Measurements from ENCODE around the gene TK2. TPM values are rescaled to one million over a fixed set of nuclear protein-coding genes. Genes with fewer than 3 reads are reported as not detected.
"Not testable (repeated sequence)": the region's sequence is repeated elsewhere in the genome, so short reads cannot be mapped to it uniquely, and the experiment has no call there.

Gene TK2
- polyA plus RNA-seq, 3 donors from 2014 or later = 8.2 to 19.9 (median 9.8) TPM

DNA sequence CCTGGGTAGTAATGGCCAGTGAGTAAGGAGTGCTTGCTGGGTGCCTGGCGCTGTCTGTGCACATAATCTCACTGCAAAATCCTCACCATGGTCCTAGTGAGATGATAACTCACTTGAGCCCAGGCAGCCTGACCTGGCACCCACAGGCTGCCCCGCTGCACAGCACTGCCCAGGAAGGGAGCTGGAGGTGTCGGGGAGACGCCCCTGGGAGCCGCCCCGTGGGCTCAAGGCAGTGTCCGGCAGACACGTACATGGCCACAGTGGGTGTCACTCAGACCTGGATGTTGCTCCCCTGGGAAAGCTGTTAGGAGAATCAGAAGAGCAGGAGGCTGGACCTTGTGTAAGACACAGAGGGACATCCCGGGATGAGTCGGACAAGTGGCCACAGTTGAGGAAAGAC, 78.7 kb downstream of the TK2 start:
- no peak overlapping the region for H3K4me3 Mint-ChIP-seq
- H3K9me3 Mint-ChIP-seq = peaks cover 0 to 3% (median 0%) of the 10 kb centered on the region in 6 donors
- H3K27ac Mint-ChIP-seq = no peak overlapping the region
- peaks cover 0 to 6% (median 3%) of the 10 kb centered on the region in 3 donors for H3K27me3 Mint-ChIP-seq (ENCODE audit: low read depth in 3 of 3)
- DNase-seq = no peak
- H3K4me1 Mint-ChIP-seq = peaks cover 13 to 21% of the 10 kb centered on the region in 2 donors
- H3K36me3 Mint-ChIP-seq = peaks cover 0 to 6% (median 2%) of the 10 kb centered on the region in 3 donors

DNA sequence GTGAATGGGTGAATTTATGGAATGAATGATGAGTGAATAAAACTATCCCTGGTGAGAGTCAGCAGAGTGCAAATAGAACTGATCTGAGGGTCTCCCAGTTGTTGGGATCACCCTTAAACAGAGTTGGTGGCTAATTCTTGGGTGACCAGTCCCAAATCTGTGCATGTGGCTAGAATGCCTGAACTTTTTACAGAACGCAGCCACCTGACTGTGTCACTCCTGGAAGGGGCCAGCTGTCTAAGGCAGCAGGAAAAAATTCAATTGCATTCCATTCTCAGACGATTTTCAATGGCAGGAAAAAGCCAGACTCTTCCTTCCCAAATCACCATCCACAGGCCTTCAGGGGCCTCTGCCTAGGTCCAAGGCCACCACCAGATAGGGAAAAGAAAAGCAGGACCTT, 79.4 kb downstream of the TK2 start:
- peaks cover 13 to 19% of the 10 kb centered on the region in 2 donors for H3K4me1 Mint-ChIP-seq
- H3K36me3 Mint-ChIP-seq = peaks cover 0 to 8% (median 4%) of the 10 kb centered on the region in 3 donors
- no peak for DNase-seq
- H3K27ac Mint-ChIP-seq = no peak overlapping the region
- peaks cover 0 to 3% (median 0%) of the 10 kb centered on the region in 6 donors for H3K9me3 Mint-ChIP-seq
- peaks cover 0 to 7% (median 3%) of the 10 kb centered on the region in 3 donors for H3K27me3 Mint-ChIP-seq (ENCODE audit: low read depth in 3 of 3)
- no peak overlapping the region for H3K4me3 Mint-ChIP-seq

DNA sequence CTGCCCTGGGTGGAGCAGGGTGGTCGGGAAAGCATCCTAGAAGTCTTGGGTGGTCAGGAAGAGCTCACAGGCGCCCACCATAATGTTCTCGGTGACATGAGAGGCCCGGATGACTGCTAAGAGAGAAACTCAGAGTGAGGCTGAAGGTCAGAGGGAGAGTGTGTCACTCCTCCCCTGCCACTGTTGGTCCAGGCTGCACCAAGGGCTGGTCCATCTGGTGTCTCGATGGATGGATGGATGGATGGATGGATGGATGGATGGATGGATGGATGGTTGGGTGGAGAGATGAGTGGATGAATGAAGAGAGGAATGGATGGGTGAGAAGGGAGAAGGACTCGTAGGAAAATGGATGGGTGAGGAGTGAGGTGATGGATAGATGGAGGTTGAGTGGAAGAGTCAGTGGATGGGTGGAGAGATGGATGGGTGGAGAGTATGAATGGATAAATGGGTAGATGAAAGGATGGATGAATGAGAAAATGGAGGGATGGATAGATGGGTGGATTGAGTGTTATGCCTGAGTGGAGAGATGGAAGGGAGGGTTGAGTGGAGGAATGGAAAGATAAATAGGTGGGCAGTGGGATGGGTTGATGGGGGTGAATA, 79.9 kb downstream of the TK2 start:
- Mint-ChIP-seq H3K36me3 (peaks cover 0 to 8% (median 4%) of the 10 kb centered on the region in 3 donors), H3K9me3 (peaks cover 0 to 3% (median 0%) of the 10 kb centered on the region in 6 donors), H3K4me3 (no peak overlapping the region), H3K27me3 (ENCODE audit: low read depth in 3 of 3) (peaks cover 0 to 8% (median 1%) of the 10 kb centered on the region in 3 donors), H3K27ac (no peak overlapping the region), H3K4me1 (peaks cover 11 to 14% of the 10 kb centered on the region in 2 donors)
- no peak for DNase-seq

DNA sequence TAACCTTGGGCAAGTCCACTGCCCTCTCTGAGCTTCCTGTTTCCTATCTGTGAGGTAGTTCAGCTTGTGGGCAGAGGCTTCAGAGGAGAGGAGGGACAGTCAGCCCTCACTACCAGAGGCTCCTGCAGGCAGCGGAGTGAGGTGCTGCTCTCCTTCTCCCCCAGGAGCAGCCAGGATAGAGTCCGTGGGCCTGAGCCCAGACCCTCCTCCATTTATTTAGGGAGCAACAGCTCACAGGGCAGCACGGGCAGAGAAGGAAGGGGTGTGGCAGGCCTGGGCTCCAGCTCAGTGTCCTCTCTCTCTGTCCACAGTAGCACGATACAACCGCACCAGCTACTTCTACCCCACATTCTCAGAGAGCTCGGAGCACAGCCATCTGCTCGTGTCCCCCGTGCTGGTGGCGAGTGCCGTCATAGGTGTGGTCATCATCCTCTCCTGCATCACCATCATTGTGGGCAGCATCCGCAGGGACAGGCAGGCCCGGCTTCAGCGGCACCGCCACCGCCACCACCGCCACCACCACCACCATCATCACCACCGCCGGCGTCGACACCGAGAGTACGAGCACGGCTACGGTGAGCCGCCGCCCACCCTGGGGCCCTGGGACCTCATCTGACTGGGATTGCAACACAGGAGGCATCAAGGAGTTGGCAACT, 80.5 kb downstream of the TK2 start:
- H3K9me3 Mint-ChIP-seq = peaks cover 0 to 5% (median 0%) of the 10 kb centered on the region in 6 donors
- H3K27ac Mint-ChIP-seq = no peak overlapping the region
- H3K36me3 Mint-ChIP-seq = peaks cover 0 to 8% (median 4%) of the 10 kb centered on the region in 3 donors
- peaks cover 5 to 8% of the 10 kb centered on the region in 2 donors for H3K4me1 Mint-ChIP-seq
- no peak for DNase-seq
- H3K4me3 Mint-ChIP-seq = no peak overlapping the region
- H3K27me3 Mint-ChIP-seq (ENCODE audit: low read depth in 3 of 3) = peaks cover 0 to 11% (median 1%) of the 10 kb centered on the region in 3 donors

DNA sequence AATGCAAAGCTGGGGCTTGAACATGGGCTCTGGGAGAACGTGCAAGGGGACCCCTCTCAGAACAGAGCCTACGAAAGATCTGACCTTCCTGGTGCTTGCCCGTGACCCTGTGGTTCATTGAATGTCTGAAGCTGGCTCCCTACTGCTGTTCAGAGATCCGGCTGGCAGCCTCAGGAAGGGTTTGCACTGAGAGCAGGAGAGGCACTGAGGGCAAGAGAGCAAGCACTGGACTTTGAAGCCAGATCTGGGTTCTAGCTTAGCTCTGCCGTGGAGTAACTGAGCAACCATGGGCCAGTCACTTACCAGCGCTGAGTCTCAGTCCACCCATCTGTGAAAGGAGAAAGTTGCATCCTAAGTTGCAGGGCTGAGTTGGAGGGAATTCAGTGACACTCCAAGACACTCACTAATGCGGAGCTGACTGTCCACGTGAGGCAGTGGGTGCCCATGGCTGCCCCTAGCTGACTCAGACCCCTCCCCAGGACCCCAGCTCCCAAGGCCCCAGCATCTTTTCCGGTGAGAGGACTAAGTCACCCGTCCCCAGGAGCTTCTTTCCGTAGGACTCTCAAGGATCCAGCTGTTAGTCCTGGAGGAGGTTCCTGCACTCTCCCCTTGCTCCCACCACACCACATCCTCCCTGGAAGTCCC, 81.5 kb downstream of the TK2 start:
- peaks cover 0 to 2% (median 0%) of the 10 kb centered on the region in 6 donors for H3K9me3 Mint-ChIP-seq
- DNase-seq = no peak
- H3K27ac Mint-ChIP-seq = peak overlapping the region in 1 of 6 donors; percentile 31
- no peak overlapping the region for H3K4me3 Mint-ChIP-seq
- peaks cover 0 to 14% (median 1%) of the 10 kb centered on the region in 3 donors for H3K27me3 Mint-ChIP-seq (ENCODE audit: low read depth in 3 of 3)
- H3K4me1 Mint-ChIP-seq = no peaks in the 10 kb centered on the region
- H3K36me3 Mint-ChIP-seq = peaks cover 0 to 8% (median 4%) of the 10 kb centered on the region in 3 donors

DNA sequence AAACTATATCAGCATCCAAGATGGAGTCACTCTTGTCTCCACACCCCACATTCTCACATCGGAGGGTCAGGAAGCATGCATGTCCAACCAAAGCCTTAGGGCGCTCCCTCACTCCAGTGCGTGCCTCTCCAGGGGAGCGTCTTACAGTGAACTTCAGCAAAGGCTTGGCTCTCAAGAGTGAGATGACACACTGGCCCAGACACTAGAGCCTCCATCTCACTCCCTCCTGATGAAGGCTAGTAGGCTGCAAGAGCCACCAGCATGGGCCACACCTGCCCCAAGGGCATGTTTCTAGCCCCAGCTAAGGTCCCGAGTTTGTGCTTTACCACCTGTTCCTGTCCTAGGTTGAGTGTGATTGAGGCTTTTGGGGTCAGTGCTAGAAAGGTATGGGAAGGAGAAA, 82.3 kb downstream of the TK2 start:
- Mint-ChIP-seq H3K9me3 (peaks cover 0 to 2% (median 0%) of the 10 kb centered on the region in 6 donors), H3K4me3 (no peak overlapping the region), H3K36me3 (peaks cover 0 to 8% (median 4%) of the 10 kb centered on the region in 3 donors), H3K27ac (no peak overlapping the region), H3K27me3 (ENCODE audit: low read depth in 3 of 3) (peaks cover 1 to 14% (median 1%) of the 10 kb centered on the region in 3 donors), H3K4me1 (no peaks in the 10 kb centered on the region)
- DNase-seq = no peak

DNA sequence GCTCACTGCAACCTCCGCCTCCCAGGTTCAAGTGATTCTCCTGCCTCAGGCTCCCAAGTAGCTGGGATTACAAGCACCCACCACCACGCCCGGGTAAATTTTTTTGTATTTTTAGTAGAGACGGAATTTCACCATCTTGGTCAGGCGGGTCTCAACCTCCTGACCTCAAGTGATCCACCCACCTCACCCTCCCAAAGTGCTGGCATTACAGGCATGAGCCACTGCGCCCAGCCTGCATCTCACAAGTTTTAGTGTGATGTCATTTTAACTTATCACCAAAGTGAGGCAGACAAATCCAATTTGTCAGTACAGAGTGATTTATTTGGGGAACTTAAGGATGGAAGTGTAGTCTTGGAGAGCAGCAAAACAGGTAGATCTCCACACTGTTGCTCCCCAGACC, 83.3 kb downstream of the TK2 start:
- H3K4me3 Mint-ChIP-seq, H3K9me3 Mint-ChIP-seq, H3K4me1 Mint-ChIP-seq, DNase-seq, H3K36me3 Mint-ChIP-seq, H3K27ac Mint-ChIP-seq: not testable (repeated sequence)
- H3K27me3 Mint-ChIP-seq (ENCODE audit: low read depth in 3 of 3) = peaks cover 1 to 16% (median 2%) of the 10 kb centered on the region in 3 donors

DNA sequence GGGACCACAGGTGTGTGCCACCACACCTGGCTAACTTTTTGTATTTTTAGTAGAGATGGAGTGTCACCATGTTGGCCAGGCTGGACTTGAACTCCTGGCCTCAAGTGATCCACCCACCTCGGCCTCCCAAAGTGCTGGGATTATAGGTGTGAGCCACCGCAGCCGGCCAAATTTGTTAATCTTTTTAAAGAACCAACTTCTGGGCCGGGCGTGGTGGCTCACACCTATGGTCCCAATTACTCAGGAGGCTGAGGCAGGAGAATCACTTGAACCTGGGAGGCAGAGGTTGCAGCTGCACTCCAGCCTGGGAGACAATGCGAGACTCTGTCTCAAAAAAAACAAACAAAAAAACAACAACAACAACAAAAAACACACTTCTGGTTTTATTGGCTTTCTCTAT, 84.0 kb downstream of the TK2 start:
- H3K36me3 Mint-ChIP-seq, DNase-seq, H3K4me1 Mint-ChIP-seq, H3K27ac Mint-ChIP-seq, H3K9me3 Mint-ChIP-seq, H3K4me3 Mint-ChIP-seq: not testable (repeated sequence)
- peaks cover 1 to 22% (median 4%) of the 10 kb centered on the region in 3 donors for H3K27me3 Mint-ChIP-seq (ENCODE audit: low read depth in 3 of 3)

DNA sequence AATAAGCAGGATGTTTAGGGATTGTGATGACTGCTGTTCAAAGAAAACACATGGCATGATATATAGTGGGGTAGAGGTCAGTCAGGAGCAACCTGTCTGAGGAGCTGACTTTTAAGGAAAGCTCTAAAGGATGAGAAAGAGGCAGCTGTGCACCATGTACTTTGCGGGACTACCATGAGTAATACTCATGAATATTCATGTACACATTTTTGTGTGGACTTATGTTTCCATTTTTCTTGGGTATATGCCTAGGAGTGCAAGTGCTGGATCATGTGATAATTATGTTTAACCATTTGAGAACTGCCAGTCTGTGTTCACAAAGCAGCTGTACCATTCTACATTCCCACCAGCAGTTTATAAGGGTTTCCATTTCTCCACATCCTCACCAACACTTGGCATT, 87.0 kb downstream of the TK2 start:
- Mint-ChIP-seq H3K36me3 (peaks cover 0 to 4% (median 3%) of the 10 kb centered on the region in 3 donors), H3K27me3 (ENCODE audit: low read depth in 3 of 3) (peaks cover 4 to 36% (median 5%) of the 10 kb centered on the region in 3 donors), H3K9me3 (peaks cover 0 to 2% (median 0%) of the 10 kb centered on the region in 6 donors), H3K4me1 (no peaks in the 10 kb centered on the region), H3K27ac (peak overlapping the region in 1 of 6 donors; percentile 4), H3K4me3 (no peak overlapping the region)
- DNase-seq = no peak

DNA sequence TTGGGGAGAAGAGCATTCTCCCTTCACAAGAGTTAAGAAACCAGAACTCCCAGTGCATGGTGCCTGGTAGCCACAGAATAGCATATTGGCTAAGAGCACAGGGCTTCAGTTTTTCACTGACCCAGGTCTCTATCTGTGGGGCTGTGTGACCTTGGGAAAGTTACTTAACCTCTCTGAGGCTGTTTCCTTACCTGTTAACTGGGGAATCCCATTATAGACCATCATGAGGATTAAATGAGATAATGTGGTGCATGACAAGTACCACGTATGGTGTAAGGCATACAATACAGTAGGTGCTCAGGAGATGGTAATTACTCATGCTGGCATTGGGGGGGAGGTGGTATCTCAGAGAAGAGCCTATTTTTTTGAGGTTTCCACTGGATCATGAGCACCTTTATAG, 89.2 kb downstream of the TK2 start:
- H3K9me3 Mint-ChIP-seq = peaks cover 0 to 2% (median 0%) of the 10 kb centered on the region in 6 donors

DNA sequence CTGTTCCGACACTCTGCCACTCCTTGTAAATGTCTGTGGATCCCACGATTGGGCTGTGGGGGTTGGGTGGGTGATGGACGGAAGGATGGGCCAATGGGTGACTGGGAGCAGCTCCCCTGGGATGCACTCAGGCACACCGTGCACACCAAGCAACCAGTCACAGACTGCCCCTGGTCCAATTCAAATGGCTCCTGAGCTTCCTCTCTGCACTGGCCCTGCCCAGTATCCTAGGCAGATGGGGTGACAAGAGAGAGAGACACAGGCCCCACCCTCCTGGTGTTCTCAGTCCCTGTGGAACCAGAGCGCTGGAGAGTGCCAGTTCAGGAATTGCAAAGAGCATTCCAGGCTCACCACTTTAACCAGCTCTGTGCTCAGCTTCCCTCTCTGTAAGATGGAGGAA, 90.0 kb downstream of the TK2 start:
- H3K4me3 Mint-ChIP-seq = no peak overlapping the region
- DNase-seq = no peak
- no peak overlapping the region for H3K27ac Mint-ChIP-seq
- peaks cover 4 to 30% (median 6%) of the 10 kb centered on the region in 3 donors for H3K27me3 Mint-ChIP-seq (ENCODE audit: low read depth in 3 of 3)
- H3K4me1 Mint-ChIP-seq = no peaks in the 10 kb centered on the region
- H3K36me3 Mint-ChIP-seq = no peaks in the 10 kb centered on the region
- H3K9me3 Mint-ChIP-seq = peaks cover 0 to 2% (median 0%) of the 10 kb centered on the region in 6 donors

More for the DNA sequence above, 89.2 kb downstream of the TK2 start:
- DNase-seq = no peak
- Mint-ChIP-seq H3K4me1 (no peaks in the 10 kb centered on the region), H3K27ac (no peak overlapping the region), H3K4me3 (no peak overlapping the region), H3K36me3 (no peaks in the 10 kb centered on the region), H3K27me3 (ENCODE audit: low read depth in 3 of 3) (peaks cover 4 to 33% (median 6%) of the 10 kb centered on the region in 3 donors)

DNA sequence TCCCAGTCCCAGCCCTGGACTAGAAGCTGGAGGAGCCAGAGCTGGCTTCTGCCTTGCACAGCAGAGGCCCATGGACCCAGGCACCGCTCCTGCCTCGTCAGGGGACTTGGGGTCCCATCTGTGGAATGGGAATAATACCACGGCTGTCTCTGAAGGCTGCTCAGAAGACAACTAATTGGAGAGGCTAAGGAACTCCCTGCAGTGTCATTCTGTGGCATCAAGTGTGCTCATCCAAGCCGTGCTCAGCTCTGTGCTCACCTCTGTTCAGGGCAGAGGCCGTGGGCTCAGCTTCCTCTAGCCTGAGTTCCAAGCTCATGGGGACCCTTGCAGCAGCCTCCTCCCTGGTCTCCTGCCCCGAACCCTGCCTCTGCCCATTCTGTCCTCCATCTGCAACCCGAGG, 91.1 kb downstream of the TK2 start:
- Mint-ChIP-seq H3K27ac (no peak overlapping the region), H3K4me1 (no peaks in the 10 kb centered on the region), H3K27me3 (ENCODE audit: low read depth in 3 of 3) (peaks cover 4 to 24% (median 6%) of the 10 kb centered on the region in 3 donors), H3K36me3 (no peaks in the 10 kb centered on the region), H3K4me3 (no peak overlapping the region), H3K9me3 (peaks cover 0 to 1% (median 0%) of the 10 kb centered on the region in 6 donors)
- no peak for DNase-seq

DNA sequence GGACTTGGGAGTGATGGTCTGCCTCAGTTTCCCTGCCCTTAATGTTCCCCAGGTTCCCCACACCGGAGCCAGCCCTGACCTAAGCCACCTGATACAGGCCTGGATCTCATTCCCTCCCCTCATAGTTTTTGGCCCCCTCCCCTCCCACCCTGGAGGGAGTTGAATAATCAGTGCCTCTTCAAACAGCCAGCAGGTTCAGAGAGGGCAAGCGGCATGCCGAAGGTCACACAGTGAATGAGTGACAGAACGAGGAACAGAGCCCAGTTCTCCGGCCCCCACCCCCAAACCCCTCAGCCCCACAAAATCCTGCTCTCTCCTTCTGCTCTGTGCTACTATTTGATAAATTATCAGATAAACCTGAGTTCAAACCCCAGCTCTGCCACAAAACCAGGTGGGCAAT, 91.6 kb downstream of the TK2 start:
- Mint-ChIP-seq H3K9me3 (peaks cover 0 to 1% (median 0%) of the 10 kb centered on the region in 6 donors), H3K27ac (no peak overlapping the region), H3K27me3 (ENCODE audit: low read depth in 3 of 3) (peaks cover 4 to 24% (median 6%) of the 10 kb centered on the region in 3 donors), H3K4me3 (no peak overlapping the region), H3K36me3 (no peaks in the 10 kb centered on the region), H3K4me1 (no peaks in the 10 kb centered on the region)
- no peak for DNase-seq

All from immature natural killer cell (primary cell).